ENCODE results near the gene INTS11.

GRCh38 chr1:1354271-1355247 lies 30.1 kb upstream of the INTS11 start:
- TF ChIP-seq, protein P1, sequence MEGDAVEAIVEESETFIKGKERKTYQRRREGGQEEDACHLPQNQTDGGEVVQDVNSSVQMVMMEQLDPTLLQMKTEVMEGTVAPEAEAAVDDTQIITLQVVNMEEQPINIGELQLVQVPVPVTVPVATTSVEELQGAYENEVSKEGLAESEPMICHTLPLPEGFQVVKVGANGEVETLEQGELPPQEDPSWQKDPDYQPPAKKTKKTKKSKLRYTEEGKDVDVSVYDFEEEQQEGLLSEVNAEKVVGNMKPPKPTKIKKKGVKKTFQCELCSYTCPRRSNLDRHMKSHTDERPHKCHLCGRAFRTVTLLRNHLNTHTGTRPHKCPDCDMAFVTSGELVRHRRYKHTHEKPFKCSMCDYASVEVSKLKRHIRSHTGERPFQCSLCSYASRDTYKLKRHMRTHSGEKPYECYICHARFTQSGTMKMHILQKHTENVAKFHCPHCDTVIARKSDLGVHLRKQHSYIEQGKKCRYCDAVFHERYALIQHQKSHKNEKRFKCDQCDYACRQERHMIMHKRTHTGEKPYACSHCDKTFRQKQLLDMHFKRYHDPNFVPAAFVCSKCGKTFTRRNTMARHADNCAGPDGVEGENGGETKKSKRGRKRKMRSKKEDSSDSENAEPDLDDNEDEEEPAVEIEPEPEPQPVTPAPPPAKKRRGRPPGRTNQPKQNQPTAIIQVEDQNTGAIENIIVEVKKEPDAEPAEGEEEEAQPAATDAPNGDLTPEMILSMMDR (IDR thresholded peaks at IDR 0.05; ENCODE audit: low read length) = no peak
- no peak for TF ChIP-seq EZH2 (IDR thresholded peaks at IDR 0.05; ENCODE audit: borderline replicate concordance, low read length)

Measured in OCI-LY1 (cell line).